ENCODE measurements around the gene GM2A.
"Not testable (repeated sequence)": the region's sequence is repeated elsewhere in the genome, so short reads cannot be mapped to it uniquely, and the experiment has no call there.

GM2A gene

DNA sequence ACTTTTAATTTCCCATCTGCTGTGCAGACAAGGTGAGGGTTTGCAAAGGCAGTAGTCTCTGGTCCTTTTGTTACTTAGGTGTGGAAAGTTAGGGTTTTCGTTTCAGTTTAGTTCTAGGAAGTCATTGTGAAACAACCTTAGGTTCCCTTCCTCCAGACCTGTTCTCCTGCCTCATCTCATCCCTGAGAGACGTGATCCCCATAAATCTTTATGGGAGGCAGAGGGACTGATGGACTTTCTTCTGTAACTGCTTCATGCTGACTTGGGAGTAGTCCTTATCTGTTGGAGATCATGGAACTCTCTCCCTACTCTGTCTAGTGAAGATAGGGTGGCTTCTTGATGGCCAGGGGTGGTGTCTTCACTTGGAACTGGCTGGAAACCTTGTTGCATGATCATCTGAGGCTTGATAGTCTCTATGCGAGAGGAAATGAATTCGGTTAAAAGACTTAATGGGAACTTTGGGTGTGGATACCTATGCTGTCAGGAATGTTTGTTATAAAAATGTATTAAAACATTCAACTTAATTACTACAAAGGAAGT, 7.2 kb upstream of the GM2A start:
- DNase-seq = no peak
- in situ Hi-C loops (cut with HindIII; ENCODE audit: low pct_ligation_motif_present, low pct_unique_long_range_greater_than_20kb, low sequenced_read_pairs) = no loop called here

- no peak for DNase-seq
- in situ Hi-C loops (cut with HindIII; ENCODE audit: low pct_ligation_motif_present, low pct_unique_long_range_greater_than_20kb, low sequenced_read_pairs) = no loop called here
These were observed 4.3 kb upstream of the GM2A start for GRCh38 chr5:151248651-151249050.

- no peak for DNase-seq
These were observed 3.7 kb upstream of the GM2A start for GRCh38 chr5:151249281-151249680.

GRCh38 chr5:151250346-151251000, 2.5 kb upstream of the GM2A start:
- no peak for DNase-seq
- in situ Hi-C loops (cut with HindIII; ENCODE audit: low pct_ligation_motif_present, low pct_unique_long_range_greater_than_20kb, low sequenced_read_pairs) = no loop called here

More at GRCh38 chr5:151249281-151249680, 3.7 kb upstream of the GM2A start:
- in situ Hi-C loops (cut with HindIII; ENCODE audit: low pct_ligation_motif_present, low pct_unique_long_range_greater_than_20kb, low sequenced_read_pairs) = no loop called here

- in situ Hi-C loops (cut with HindIII; ENCODE audit: low pct_ligation_motif_present, low pct_unique_long_range_greater_than_20kb, low sequenced_read_pairs) = no loop called here
- DNase-seq = no peak
These were observed 1.9 kb upstream of the GM2A start for GRCh38 chr5:151251001-151251551.

- in situ Hi-C loops (cut with HindIII; ENCODE audit: low pct_ligation_motif_present, low pct_unique_long_range_greater_than_20kb, low sequenced_read_pairs) = no loop called here
- no peak for DNase-seq
These were observed 1.4 kb upstream of the GM2A start for GRCh38 chr5:151251621-151252020.

- in situ Hi-C loops (cut with HindIII; ENCODE audit: low pct_ligation_motif_present, low pct_unique_long_range_greater_than_20kb, low sequenced_read_pairs) = no loop called here
These were observed 593 bp downstream of the GM2A start for GRCh38 chr5:151253605-151253950.

GRCh38 chr5:151254556-151254955, 1.6 kb downstream of the GM2A start:
- DNase-seq = no peak
- in situ Hi-C loops (cut with HindIII; ENCODE audit: low pct_ligation_motif_present, low pct_unique_long_range_greater_than_20kb, low sequenced_read_pairs) = no loop called here

More at GRCh38 chr5:151253605-151253950, 593 bp downstream of the GM2A start:
- DNase-seq = no peak

DNA sequence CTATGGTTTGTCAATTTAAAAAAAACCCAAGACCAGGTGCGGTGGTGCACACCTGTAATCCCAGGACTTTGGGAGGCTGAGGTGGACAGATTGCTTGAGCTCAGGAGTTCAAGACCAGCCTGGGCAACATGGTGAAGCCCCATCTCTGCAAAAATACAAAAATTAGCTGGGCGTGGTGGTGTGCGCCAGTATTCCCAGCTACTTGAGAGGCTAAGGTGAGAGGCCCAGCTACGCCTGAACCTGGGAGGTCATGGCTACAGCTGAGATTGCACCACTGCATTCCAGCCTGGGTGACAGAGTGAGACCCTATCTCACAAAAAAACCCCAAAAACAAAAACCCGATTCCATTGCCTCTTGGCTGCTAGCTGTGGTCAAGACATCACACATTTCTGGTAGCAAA, 2.0 kb downstream of the GM2A start:
- DNase-seq; in situ Hi-C loops (cut with HindIII; ENCODE audit: low pct_ligation_motif_present, low pct_unique_long_range_greater_than_20kb, low sequenced_read_pairs): not testable (repeated sequence)

DNA sequence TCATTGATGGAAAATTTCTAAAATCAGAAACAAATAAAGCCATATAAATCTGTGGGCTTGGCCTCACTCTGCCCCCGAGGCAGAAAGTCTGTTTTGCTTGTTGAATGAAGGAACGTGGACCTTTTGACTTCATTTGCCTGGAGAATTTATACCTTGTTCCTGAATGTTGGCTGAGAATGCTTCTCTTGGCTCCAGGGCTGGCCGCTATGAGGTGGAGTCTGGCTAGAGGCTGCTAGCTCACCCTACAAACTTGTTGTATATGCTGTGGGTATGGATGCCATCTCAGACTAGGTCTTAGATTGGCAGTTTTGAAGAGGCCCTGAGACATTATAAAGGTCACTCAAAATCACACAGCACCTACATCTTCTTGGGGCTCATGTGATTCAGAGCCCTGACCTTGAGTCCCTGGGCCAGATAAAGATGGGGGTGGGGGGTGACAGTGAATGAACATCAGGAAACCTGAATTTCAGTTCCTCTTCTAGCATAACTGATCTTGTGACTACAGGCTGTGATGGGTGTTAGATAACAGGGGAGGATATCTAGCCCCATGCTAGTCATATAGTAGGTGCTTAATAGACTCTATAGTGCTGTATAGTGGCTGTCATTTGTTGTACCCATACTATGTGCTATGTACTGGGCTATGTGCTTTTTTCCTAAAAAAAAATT, 2.8 kb downstream of the GM2A start:
- DNase-seq = no peak
- in situ Hi-C loops (cut with HindIII; ENCODE audit: low pct_ligation_motif_present, low pct_unique_long_range_greater_than_20kb, low sequenced_read_pairs) = no loop called here

- in situ Hi-C loops (cut with HindIII; ENCODE audit: low pct_ligation_motif_present, low pct_unique_long_range_greater_than_20kb, low sequenced_read_pairs) = no loop called here
- DNase-seq = no peak
These were observed 4.8 kb downstream of the GM2A start for GRCh38 chr5:151257731-151258181.

DNA sequence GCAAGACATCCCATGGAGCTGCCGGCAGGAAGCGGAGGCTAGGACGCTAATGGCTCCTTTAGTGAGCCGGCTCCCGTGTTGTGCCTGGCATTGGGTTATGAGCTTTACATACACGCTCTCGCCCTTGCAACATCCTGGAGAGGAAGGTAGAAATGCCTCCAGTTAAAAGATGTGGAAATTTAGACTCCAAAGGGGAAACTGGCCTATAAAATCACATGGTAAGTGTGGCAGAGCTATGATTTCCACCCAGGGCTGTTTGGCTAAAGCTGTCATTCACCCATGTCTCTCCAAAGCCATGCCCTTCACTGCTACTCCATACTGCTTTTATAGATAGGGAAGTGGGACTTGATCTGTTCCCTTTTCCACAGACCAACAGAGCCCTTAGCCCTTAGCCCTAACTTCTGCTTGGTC, 5.2 kb downstream of the GM2A start:
- DNase-seq = no peak
- in situ Hi-C loops (cut with HindIII; ENCODE audit: low pct_ligation_motif_present, low pct_unique_long_range_greater_than_20kb, low sequenced_read_pairs) = no loop called here

GRCh38 chr5:151258816-151259215, 5.8 kb downstream of the GM2A start:
- no peak for DNase-seq
- in situ Hi-C loops (cut with HindIII; ENCODE audit: low pct_ligation_motif_present, low pct_unique_long_range_greater_than_20kb, low sequenced_read_pairs) = no loop called here

DNA sequence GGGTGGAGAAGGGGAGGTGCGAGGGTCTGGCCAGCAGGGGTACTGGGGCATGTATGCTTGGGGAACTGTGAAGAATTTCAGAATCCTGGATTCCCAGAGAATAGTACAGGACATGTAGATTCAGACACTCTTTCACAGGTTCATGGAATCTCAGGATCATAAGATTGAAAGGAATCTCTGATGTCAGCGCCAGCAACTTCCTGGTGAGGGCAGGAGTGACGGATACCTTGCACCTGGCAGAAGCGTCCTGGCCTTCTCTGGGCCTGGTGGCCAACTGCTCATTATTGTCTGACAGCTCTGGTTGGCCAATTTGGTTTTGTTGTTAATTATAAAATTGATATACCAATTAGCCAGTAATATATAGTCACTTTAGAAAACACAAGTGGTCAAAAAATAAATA, 6.9 kb downstream of the GM2A start:
- in situ Hi-C loops (cut with HindIII; ENCODE audit: low pct_ligation_motif_present, low pct_unique_long_range_greater_than_20kb, low sequenced_read_pairs) = no loop called here
- DNase-seq = no peak

GRCh38 chr5:151262532-151262931, 9.5 kb downstream of the GM2A start:
- no peak for DNase-seq
- in situ Hi-C loops (cut with HindIII; ENCODE audit: low pct_ligation_motif_present, low pct_unique_long_range_greater_than_20kb, low sequenced_read_pairs) = no loop called here

- no peak for DNase-seq
- in situ Hi-C loops (cut with HindIII; ENCODE audit: low pct_ligation_motif_present, low pct_unique_long_range_greater_than_20kb, low sequenced_read_pairs) = no loop called here
These were observed 11.1 kb downstream of the GM2A start for GRCh38 chr5:151264113-151264512.

DNA sequence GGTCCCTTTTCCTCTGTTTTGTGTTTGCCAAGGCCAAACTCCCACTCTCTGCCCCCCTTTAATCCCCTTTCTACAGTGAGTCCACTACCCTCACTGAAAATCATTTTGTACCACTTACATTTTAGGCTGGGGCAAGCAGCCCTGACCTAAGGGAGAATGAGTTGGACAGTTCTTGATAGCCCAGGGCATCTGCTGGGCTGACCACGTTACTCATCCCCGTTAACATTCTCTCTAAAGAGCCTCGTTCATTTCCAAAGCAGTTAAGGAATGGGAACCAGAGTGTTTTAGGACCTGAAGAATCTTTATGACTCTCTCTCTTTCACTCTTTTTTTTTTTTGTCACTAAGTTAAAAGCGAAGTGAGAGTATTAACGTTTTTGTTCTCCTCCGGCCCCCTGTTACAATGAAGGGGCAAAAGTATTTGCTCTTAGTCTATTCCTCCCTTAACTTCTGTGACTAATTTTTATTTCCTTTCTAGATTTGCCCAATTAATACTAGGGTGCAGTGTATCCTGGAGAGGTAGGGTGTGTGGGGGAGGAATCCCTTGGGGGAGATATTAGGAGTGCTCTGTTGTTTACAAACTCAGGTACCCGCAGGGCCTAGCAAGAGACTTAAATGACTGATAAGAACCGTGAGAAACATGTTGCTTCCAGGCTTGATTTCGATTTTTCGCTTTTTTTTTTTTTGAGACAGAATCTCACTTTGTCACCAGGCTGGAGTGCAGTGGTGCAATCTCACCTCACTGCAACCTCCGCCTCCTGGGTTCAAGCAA, 14.7 kb downstream of the GM2A start:
- DNase-seq = no peak
- in situ Hi-C loops (cut with HindIII; ENCODE audit: low pct_ligation_motif_present, low pct_unique_long_range_greater_than_20kb, low sequenced_read_pairs) = no loop called here

DNA sequence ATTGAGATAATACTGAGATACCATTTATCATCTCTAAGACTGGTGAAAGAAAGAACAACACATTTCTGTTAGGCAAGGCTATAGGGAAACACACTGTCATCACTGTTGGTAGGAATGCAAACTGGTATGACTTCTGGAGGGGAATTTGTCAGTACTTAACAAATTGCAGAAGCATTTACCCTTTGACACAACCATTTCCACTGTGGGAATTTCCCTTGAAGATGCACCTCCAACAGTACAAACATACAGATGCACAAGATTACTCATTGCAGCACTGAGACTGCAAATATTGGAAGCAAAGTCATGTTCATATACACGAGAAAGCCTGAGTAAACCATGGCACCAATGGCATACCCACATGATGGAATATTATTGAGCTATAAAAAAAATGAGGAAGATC, 17.6 kb downstream of the GM2A start:
- in situ Hi-C loops (cut with HindIII; ENCODE audit: low pct_ligation_motif_present, low pct_unique_long_range_greater_than_20kb, low sequenced_read_pairs) = no loop called here
- DNase-seq = no peak

DNA sequence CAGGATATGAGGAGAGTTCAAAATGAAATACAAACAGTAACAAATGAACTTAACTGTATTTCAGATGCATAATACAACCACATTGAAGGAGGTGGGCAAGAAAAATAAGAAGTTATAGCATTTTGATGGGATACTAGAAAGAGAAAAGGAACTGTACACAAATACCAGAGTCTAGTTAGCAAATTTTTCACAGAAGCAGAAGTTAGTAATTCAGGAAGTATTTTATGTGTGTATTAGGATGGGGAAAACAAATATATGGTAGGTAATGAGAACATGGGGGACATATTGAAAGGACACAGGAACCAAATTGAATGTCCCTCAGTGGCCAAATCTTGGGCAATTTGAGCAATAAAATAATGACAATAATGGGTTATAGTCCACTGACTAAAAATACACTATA, 18.4 kb downstream of the GM2A start:
- in situ Hi-C loops (cut with HindIII; ENCODE audit: low pct_ligation_motif_present, low pct_unique_long_range_greater_than_20kb, low sequenced_read_pairs) = no loop called here
- no peak for DNase-seq

Measured in ACHN (cell line).